ENCODE measurements around the gene P3H2.

GRCh38 chr3:190099099-190099498 is 21.6 kb downstream of the P3H2 start:
- TF ChIP-seq CTCF (IDR thresholded peaks at IDR 0.05) (no peak), POLR2A (IDR thresholded peaks at IDR 0.05) (no peak)

All from thyroid gland (tissue), 4 donors.